PC-9 (cell line): ENCODE results near the gene CYB5R4. TPM values are rescaled to one million over a fixed set of nuclear protein-coding genes. Genes with fewer than 3 reads are reported as not detected.

Experiments
- BruUV-seq: library from RNA; stranded (reverse); fragments of 400-500 nt; replicated peaks from 2 replicates; lab custom pipeline; 2021; lab: Mats Ljungman, UMichigan
- CTCF ChIA-PET: fragments of 300-600 bp; sonication (Branson Sonifier 250); formaldehyde crosslinking; loops from one replicate; lab custom pipeline; 2022; ENCODE audit warnings: antibody characterized with exemption; lab: Charles Lee
- POLR2A ChIA-PET: fragments of 300-600 bp; sonication (Branson Sonifier 250); formaldehyde crosslinking; loops from one replicate; lab custom pipeline; 2022; ENCODE audit warnings: antibody characterized with exemption; ENCODE audit not compliant: unreplicated experiment; lab: Charles Lee
- DNase-seq, 2 experiments: peaks; one replicate each; pipeline versions ENCODE4 v3.0.0 to v3.0.0-alpha.2; 2015 to 2022; ENCODE audit warnings: mixed read lengths in 1 of 2
- H2AFZ ChIP-seq: fragments of 200-600 bp; sonication (generic); 2 replicates; pipeline ENCODE4 v1.8.1; 2017; ENCODE audit warnings: antibody characterized with exemption
- H3F3A ChIP-seq: fragments of 200-600 bp; sonication (generic); 2 replicates; pipeline ENCODE4 v1.8.1; 2017; ENCODE audit warnings: antibody characterized with exemption, mild to moderate bottlenecking, low read depth; ENCODE audit not compliant: insufficient read depth
- H3K27ac ChIP-seq: fragments of 200-600 bp; sonication (generic); 2 replicates; pipeline ENCODE4 v1.6.1; 2016; ENCODE audit warnings: mixed run types
- H3K27me3 ChIP-seq: fragments of 200-600 bp; sonication (generic); 2 replicates; pipeline ENCODE4 v1.6.1; 2016; ENCODE audit warnings: low read depth, mixed run types; ENCODE audit not compliant: insufficient read depth
- H3K36me3 ChIP-seq: fragments of 200-600 bp; sonication (generic); 2 replicates; pipeline ENCODE4 v1.6.1; 2016; ENCODE audit warnings: low read depth, mixed run types
- H3K4me1 ChIP-seq: fragments of 200-600 bp; sonication (generic); replicated peaks from 2 replicates; pipeline ENCODE4 v1.6.1; 2016; ENCODE audit warnings: mixed run types; ENCODE audit not compliant: insufficient read depth
- H3K4me2 ChIP-seq: fragments of 200-600 bp; sonication (generic); 2 replicates; pipeline ENCODE4 v1.6.1; 2017; ENCODE audit warnings: mixed run types
- H3K4me3 ChIP-seq: fragments of 200-600 bp; sonication (generic); 2 replicates; pipeline ENCODE4 v1.6.1; 2016; ENCODE audit warnings: mixed run types
- H3K79me2 ChIP-seq: fragments of 200-600 bp; sonication (generic); 2 replicates; pipeline ENCODE4 v1.6.1; 2017; ENCODE audit warnings: low read depth, mixed run types
- H3K9me2 ChIP-seq: fragments of 200-600 bp; sonication (generic); 2 replicates; pipeline ENCODE4 v1.8.1; 2017; ENCODE audit warnings: mild to moderate bottlenecking; ENCODE audit not compliant: insufficient read depth
- H3K9me3 ChIP-seq: fragments of 200-600 bp; sonication (generic); 2 replicates; pipeline ENCODE4 v1.8.1; 2016; ENCODE audit warnings: low read depth; ENCODE audit not compliant: insufficient read depth
- H4K20me1 ChIP-seq: fragments of 200-600 bp; sonication (generic); 2 replicates; pipeline ENCODE4 v1.8.1; 2017; ENCODE audit not compliant: insufficient read depth
- CTCF ChIP-seq: fragments of 200-600 bp; sonication (generic); conservative IDR thresholded peaks from 2 replicates; pipeline ENCODE4 v1.6.1; 2017; ENCODE audit warnings: mixed run types, antibody characterized with exemption, mild to moderate bottlenecking, moderate library complexity
- EZH2 ChIP-seq: fragments of 200-600 bp; sonication (generic); IDR thresholded peaks from 2 replicates; pipeline ENCODE4 v1.8.0; 2017; ENCODE audit warnings: antibody characterized with exemption, low read depth
- intact Hi-C: fragments of 100-400 bp; cut with micrococcal nuclease; formaldehyde crosslinking; loops from one replicate; pipeline ENCODE4 v1.10.0; 2022; ENCODE audit not compliant: unreplicated experiment
- total RNA-seq: library from RNA; stranded (reverse); gene quantifications from 2 replicates; pipeline ENCODE4 v1.2.3, GENCODE V29; 2021

Gene CYB5R4
- total RNA-seq, 1 experiment from 2014 or later, result 22.7 TPM

- Histone ChIP-seq H3K9me2 (no peaks in the 10 kb centered on the region), H3K79me2 (no peaks in the 10 kb centered on the region), H2AFZ (no peak overlapping the region), H3K4me2 (no peak overlapping the region), H4K20me1 (no peaks in the 10 kb centered on the region), H3K9me3 (no peaks in the 10 kb centered on the region), H3K27me3 (no peaks in the 10 kb centered on the region), H3K4me1 (no peaks in the 10 kb centered on the region), H3K4me3 (no peak overlapping the region), H3F3A (no peaks in the 10 kb centered on the region), H3K27ac (no peak overlapping the region), H3K36me3 (no peaks in the 10 kb centered on the region)
- CTCF ChIA-PET, result no interaction called here
- DNase-seq, result no peak
- intact Hi-C loops, result no loop called here
- POLR2A ChIA-PET, result no interaction called here
- BruUV-seq, result no TSS peak
- TF ChIP-seq CTCF (no peak), EZH2 (no peak)
Measured at GRCh38 chr6:83962582-83962981, 103.1 kb downstream of the CYB5R4 start.

- no peak overlapping the region for H3K27ac ChIP-seq
- H3K9me3 ChIP-seq, result no peaks in the 10 kb centered on the region
- no peak for TF ChIP-seq CTCF
- TF ChIP-seq EZH2, result no peak
- H3K36me3 ChIP-seq, result no peaks in the 10 kb centered on the region
- H3K4me3 ChIP-seq, result no peak overlapping the region
- no peaks in the 10 kb centered on the region for H4K20me1 ChIP-seq
- ChIA-PET CTCF (no interaction called here), POLR2A (no interaction called here)
- H3K79me2 ChIP-seq, result no peaks in the 10 kb centered on the region
- no peaks in the 10 kb centered on the region for H3K27me3 ChIP-seq
- no peak overlapping the region for H3K4me2 ChIP-seq
- BruUV-seq, result no TSS peak
- no peak overlapping the region for H2AFZ ChIP-seq
- no peaks in the 10 kb centered on the region for H3K4me1 ChIP-seq
- intact Hi-C loops, result no loop called here
- H3K9me2 ChIP-seq, result no peaks in the 10 kb centered on the region
- H3F3A ChIP-seq, result no peaks in the 10 kb centered on the region
- no peak for DNase-seq
Measured at GRCh38 chr6:83966539-83966938, 107.0 kb downstream of the CYB5R4 start.

- Histone ChIP-seq H3K27me3 (no peaks in the 10 kb centered on the region), H3K4me2 (no peak overlapping the region), H3K79me2 (no peaks in the 10 kb centered on the region), H2AFZ (no peak overlapping the region), H3F3A (no peaks in the 10 kb centered on the region), H3K27ac (no peak overlapping the region), H3K36me3 (no peaks in the 10 kb centered on the region), H4K20me1 (no peaks in the 10 kb centered on the region), H3K4me1 (no peaks in the 10 kb centered on the region), H3K9me3 (0 out of 2 replicates have a peak, but pooled peaks cover 5% of the 10 kb centered on the region), H3K4me3 (no peak overlapping the region), H3K9me2 (no peaks in the 10 kb centered on the region)
- POLR2A ChIA-PET, result no interaction called here
- DNase-seq, result no peak
- intact Hi-C loops, result no loop called here
- BruUV-seq, result no TSS peak
- CTCF ChIA-PET, result no interaction called here
- TF ChIP-seq EZH2 (no peak), CTCF (no peak)
Measured at GRCh38 chr6:83970582-83970981, 111.1 kb downstream of the CYB5R4 start.
